Sigmoid colon (tissue), 7 donors: ENCODE results near the gene SALL1. TPM values are rescaled to one million over a fixed set of nuclear protein-coding genes. Genes with fewer than 3 reads are reported as not detected.

Source experiments
- DNase-seq: peaks from one replicate; pipeline ENCODE4 v3.0.0-alpha.2; 2019
- H3K27ac ChIP-seq, 4 donors: fragments of 200-600 bp; sonication (generic); one replicate each; pipeline ENCODE4 v1.5.1; 2016 to 2019; ENCODE audit warnings: mild to moderate bottlenecking in 1 of 4
- H3K27me3 ChIP-seq, 3 donors: fragments of 200-600 bp; sonication (generic); one replicate each; pipeline ENCODE4 v1.5.1; 2019; ENCODE audit warnings: mild to moderate bottlenecking in 1 of 3
- H3K36me3 ChIP-seq, 4 donors: fragments of 200-600 bp; sonication (generic); one replicate each; pipeline ENCODE4 v1.5.1; 2016 to 2019
- H3K4me1 ChIP-seq, 4 donors: fragments of 200-600 bp; sonication (generic); one replicate each; pipeline ENCODE4 v1.5.1; 2017 to 2019
- H3K4me3 ChIP-seq, 4 donors: fragments of 200-600 bp; sonication (generic); one replicate each; pipeline ENCODE4 v1.5.1; 2017 to 2019; ENCODE audit warnings: mild to moderate bottlenecking in 2 of 4, moderate library complexity in 1 of 4
- H3K9me3 ChIP-seq, 4 donors: fragments of 200-600 bp in 3 of 4; sonication (generic) in 3 of 4; one replicate each; pipeline versions ENCODE4 v1.5.1 to v1.6.1; 2013 to 2019
- EP300 ChIP-seq, 4 donors: sonication (generic); formaldehyde crosslinking; IDR thresholded peaks; one replicate each; pipeline ENCODE4 v1.6.1; 2017; ENCODE audit warnings: antibody characterized with exemption in 4 of 4
- POLR2A ChIP-seq, 2 donors: fragments of 450-650 bp; IDR thresholded peaks; one replicate each; pipeline ENCODE4 v1.6.1; 2016; ENCODE audit warnings: antibody characterized with exemption in 2 of 2, mild to moderate bottlenecking in 2 of 2, moderate library complexity in 2 of 2
- POLR2AphosphoS5 ChIP-seq, 4 donors: sonication (generic); formaldehyde crosslinking; IDR thresholded peaks; one replicate each; pipeline ENCODE4 v1.6.1; 2017; ENCODE audit warnings: antibody characterized with exemption in 4 of 4
- WGBS, 2 donors: extraction: QIAGEN DNeasy Blood & Tissue Kit; methylation state at CpG; one replicate each; pipeline ENCODE4 v1.1.7; 2013; 5-methylcytosine and 5-hydroxymethylcytosine counted together
- intact Hi-C: fragments of 100-400 bp; cut with DNase I; formaldehyde crosslinking; loops from one replicate; pipeline ENCODE4 v1.15.1; 2023
- polyA plus RNA-seq, 3 donors: library from polyadenylated mRNA; stranded (reverse); fragments of 200-250 nt; gene quantifications; one replicate each; pipeline ENCODE4 v1.2.3, GENCODE V29; 2013
- total RNA-seq, 4 donors: library from RNA; depleted of rRNA; stranded (reverse); fragments of >200 nt; gene quantifications; one replicate each; pipeline ENCODE4 v1.1.0, GENCODE V29; 2016
- TF ChIP-seq, protein P1 (sequence below), 4 experiments: fragments of 450-650 bp in 3 of 4; fragments of 200-600 bp in 1 of 4; IDR thresholded peaks; one replicate each; pipeline ENCODE4 v1.5.1; 2016 to 2019; ENCODE audit warnings: antibody characterized with exemption in 4 of 4, mild to moderate bottlenecking in 3 of 4, moderate library complexity in 2 of 4
- donor health status: healthy with polysubstance abuse.
- donor health status: Bipolar disorder and iron deficiency.
- donor health status: healthy.

Gene SALL1
- total and polyA plus RNA-seq, 7 donors, result 0.46 to 0.64 (median 0.60) TPM; not detected in 4

DNA sequence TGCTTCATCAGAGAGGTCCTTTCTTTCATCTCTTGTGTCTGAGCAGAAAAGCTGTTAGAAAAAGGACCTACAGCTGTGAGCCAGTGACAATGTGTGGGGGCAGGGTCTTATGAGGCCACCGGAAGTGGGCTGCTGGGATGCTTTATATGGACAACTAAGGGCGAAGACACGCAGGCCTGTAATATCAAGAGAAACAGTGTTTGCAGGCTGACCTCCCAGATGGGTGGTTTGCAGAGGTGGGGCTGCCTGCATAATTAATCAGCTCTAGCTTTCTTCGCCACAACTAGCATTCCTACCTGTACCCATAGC, 30.4 kb upstream of the SALL1 start:
- Histone ChIP-seq H3K4me1 (no peaks in the 10 kb centered on the region), H3K27ac (no peak overlapping the region), H3K9me3 (no peaks in the 10 kb centered on the region), H3K4me3 (no peak overlapping the region), H3K36me3 (no peaks in the 10 kb centered on the region), H3K27me3 (peaks cover 0 to 3% (median 0%) of the 10 kb centered on the region in 3 donors)
- intact Hi-C loops, result no loop called here
- 34 to 44% methylated on average over 4 of the region's 4 CpGs for WGBS, 2 donors
- DNase-seq, result no peak
- TF ChIP-seq, protein P1, sequence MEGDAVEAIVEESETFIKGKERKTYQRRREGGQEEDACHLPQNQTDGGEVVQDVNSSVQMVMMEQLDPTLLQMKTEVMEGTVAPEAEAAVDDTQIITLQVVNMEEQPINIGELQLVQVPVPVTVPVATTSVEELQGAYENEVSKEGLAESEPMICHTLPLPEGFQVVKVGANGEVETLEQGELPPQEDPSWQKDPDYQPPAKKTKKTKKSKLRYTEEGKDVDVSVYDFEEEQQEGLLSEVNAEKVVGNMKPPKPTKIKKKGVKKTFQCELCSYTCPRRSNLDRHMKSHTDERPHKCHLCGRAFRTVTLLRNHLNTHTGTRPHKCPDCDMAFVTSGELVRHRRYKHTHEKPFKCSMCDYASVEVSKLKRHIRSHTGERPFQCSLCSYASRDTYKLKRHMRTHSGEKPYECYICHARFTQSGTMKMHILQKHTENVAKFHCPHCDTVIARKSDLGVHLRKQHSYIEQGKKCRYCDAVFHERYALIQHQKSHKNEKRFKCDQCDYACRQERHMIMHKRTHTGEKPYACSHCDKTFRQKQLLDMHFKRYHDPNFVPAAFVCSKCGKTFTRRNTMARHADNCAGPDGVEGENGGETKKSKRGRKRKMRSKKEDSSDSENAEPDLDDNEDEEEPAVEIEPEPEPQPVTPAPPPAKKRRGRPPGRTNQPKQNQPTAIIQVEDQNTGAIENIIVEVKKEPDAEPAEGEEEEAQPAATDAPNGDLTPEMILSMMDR (IDR thresholded peaks at IDR 0.05), result no peak
- no peak for TF ChIP-seq POLR2AphosphoS5 (IDR thresholded peaks at IDR 0.05)
- no peak for TF ChIP-seq POLR2A (IDR thresholded peaks at IDR 0.05)
- TF ChIP-seq EP300 (IDR thresholded peaks at IDR 0.05), result no peak

DNA sequence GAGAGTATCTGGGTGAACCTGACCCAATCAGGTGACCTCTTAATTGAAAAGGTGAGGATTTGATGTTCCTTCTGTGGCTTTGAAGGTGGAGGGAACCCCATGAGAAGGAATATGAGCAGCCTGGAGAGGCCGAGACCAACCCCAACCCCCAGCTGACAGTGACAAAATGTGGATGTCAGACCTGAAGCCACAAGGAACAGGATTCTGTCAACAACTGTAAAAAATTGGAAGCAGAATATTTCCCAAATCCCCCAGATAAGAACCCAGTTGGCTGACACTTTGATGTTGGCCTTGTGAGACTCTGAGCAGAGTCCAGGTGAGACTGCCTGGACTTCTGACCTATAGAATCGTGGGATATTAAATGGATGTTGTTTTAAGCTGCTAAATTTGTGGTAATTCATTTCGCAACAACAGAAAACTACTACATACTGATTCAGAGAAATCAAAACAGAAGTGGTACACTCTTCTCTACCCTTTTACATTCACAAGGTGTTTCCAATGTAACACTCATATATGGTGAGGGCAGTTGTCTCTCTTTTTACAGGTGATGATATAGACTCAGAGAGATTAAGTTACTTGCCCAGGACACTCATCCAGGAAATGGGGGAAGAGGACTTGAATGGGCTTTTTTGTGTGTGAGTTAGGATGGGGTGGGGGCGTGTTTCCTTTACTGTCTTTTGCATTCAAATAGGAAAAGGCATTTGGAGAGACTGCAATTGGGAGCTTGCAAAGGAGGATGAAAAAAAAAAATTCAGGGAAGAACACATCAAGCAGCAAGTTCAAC, 29.8 kb upstream of the SALL1 start:
- no peak for DNase-seq
- 52 to 59% methylated on average over 4 of the region's 4 CpGs for WGBS, 2 donors
- H3K36me3 ChIP-seq, result no peaks in the 10 kb centered on the region
- no peak for TF ChIP-seq POLR2AphosphoS5 (IDR thresholded peaks at IDR 0.05)
- TF ChIP-seq POLR2A (IDR thresholded peaks at IDR 0.05), result no peak
- TF ChIP-seq, protein P1 (IDR thresholded peaks at IDR 0.05), result no peak
- TF ChIP-seq EP300 (IDR thresholded peaks at IDR 0.05), result no peak
- no peaks in the 10 kb centered on the region for H3K9me3 ChIP-seq
- H3K4me3 ChIP-seq, result no peak overlapping the region
- H3K4me1 ChIP-seq, result no peaks in the 10 kb centered on the region
- H3K27ac ChIP-seq, result no peak overlapping the region
- peaks cover 0 to 3% (median 0%) of the 10 kb centered on the region in 3 donors for H3K27me3 ChIP-seq
- intact Hi-C loops, result no loop called here

DNA sequence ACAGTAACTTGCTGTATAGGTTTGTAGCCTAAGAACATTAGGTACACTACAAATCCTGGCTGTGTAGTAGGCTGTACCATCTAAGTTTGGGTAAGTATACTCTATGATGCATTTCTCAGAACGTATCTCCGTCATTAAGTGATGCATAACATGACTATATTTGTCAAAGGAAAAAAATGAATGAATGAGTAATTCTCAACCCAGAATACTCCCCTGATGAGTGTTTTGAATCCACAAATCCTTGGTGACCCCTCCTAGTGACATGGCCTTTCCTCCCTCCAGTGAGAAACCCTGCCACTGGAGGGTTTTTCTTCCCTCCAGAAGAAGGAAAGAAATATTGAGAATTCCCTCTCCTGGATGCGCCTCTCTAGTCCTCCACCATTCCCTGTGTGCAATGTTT, 24.0 kb upstream of the SALL1 start:
- Histone ChIP-seq H3K4me3 (no peak overlapping the region), H3K27ac (no peak overlapping the region), H3K36me3 (no peaks in the 10 kb centered on the region), H3K9me3 (no peaks in the 10 kb centered on the region), H3K27me3 (no peaks in the 10 kb centered on the region), H3K4me1 (no peaks in the 10 kb centered on the region)
- no peak for DNase-seq
- intact Hi-C loops, result no loop called here
- TF ChIP-seq, protein P1 (IDR thresholded peaks at IDR 0.05), result no peak
- TF ChIP-seq POLR2AphosphoS5 (IDR thresholded peaks at IDR 0.05) (no peak), EP300 (IDR thresholded peaks at IDR 0.05) (no peak), POLR2A (IDR thresholded peaks at IDR 0.05) (no peak)
- WGBS, 2 donors, result 89% methylated on average over 3 of the region's 3 CpGs

DNA sequence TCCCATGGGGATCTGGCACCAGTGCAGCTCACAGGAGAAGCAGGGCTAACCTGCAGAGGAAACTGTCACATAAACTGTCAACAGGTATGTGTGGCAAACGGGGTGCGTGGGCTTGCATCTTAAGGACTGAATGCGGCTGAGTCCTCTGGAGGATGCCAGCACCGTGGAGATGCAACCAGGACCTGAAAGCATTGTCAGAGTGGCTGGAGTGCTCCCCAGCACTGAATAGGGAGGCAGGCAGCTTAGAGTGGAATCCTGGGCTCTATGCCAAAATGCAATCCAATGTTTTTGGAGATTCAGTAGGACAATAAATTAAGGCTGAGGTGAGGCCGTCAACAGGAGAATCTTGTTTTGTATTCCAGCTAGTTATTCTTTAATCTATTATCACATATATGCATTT, 21.3 kb upstream of the SALL1 start:
- Histone ChIP-seq H3K4me3 (no peak overlapping the region), H3K36me3 (no peaks in the 10 kb centered on the region), H3K9me3 (no peaks in the 10 kb centered on the region), H3K27ac (no peak overlapping the region), H3K4me1 (no peaks in the 10 kb centered on the region), H3K27me3 (no peaks in the 10 kb centered on the region)
- TF ChIP-seq EP300 (IDR thresholded peaks at IDR 0.05) (no peak), POLR2AphosphoS5 (IDR thresholded peaks at IDR 0.05) (no peak)
- TF ChIP-seq, protein P1 (IDR thresholded peaks at IDR 0.05), result no peak
- no peak for DNase-seq
- WGBS, 2 donors, result 78 to 85% methylated on average over 5 of the region's 5 CpGs
- intact Hi-C loops, result no loop called here

DNA sequence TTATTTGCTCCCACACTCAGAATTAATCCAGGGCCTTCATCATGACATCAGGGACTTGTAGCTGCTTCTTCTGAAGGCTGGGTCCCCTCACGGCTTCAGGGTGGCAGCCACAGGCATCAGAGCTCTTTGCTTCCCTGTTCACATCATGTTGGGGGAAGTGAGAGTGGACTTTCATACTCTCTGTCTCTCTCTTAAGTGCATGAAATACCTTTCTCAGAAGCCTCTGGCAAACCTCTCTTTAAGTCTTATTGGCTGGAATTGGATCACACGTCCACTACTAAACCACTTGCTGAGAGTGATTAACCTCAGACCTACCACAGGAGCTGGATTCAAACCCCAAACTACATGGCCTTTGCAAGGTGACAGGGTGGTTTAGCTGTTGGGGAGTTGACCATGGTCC, 17.7 kb upstream of the SALL1 start:
- 64 to 70% methylated on average over 2 of the region's 2 CpGs for WGBS, 2 donors
- H3K4me1 ChIP-seq, result no peaks in the 10 kb centered on the region
- no peak for DNase-seq
- no peaks in the 10 kb centered on the region for H3K36me3 ChIP-seq
- no peak overlapping the region for H3K4me3 ChIP-seq
- no peak for TF ChIP-seq POLR2A (IDR thresholded peaks at IDR 0.05)
- no peak for TF ChIP-seq EP300 (IDR thresholded peaks at IDR 0.05)
- TF ChIP-seq POLR2AphosphoS5 (IDR thresholded peaks at IDR 0.05), result no peak
- TF ChIP-seq, protein P1 (IDR thresholded peaks at IDR 0.05), result no peak
- no peaks in the 10 kb centered on the region for H3K9me3 ChIP-seq
- no peak overlapping the region for H3K27ac ChIP-seq
- no peaks in the 10 kb centered on the region for H3K27me3 ChIP-seq
- intact Hi-C loops, result no loop called here
